NCI-H526 (cell line): ENCODE results near the gene CUX1.
"Not testable (repeated sequence)": the region's sequence is repeated elsewhere in the genome, so short reads cannot be mapped to it uniquely, and the experiment has no call there.

Experiments used
- DNase-seq, 2 experiments: peaks; one replicate each; lab custom pipeline; 2025; lab: John Stamatoyannopoulos, UW

CUX1 gene

DNA sequence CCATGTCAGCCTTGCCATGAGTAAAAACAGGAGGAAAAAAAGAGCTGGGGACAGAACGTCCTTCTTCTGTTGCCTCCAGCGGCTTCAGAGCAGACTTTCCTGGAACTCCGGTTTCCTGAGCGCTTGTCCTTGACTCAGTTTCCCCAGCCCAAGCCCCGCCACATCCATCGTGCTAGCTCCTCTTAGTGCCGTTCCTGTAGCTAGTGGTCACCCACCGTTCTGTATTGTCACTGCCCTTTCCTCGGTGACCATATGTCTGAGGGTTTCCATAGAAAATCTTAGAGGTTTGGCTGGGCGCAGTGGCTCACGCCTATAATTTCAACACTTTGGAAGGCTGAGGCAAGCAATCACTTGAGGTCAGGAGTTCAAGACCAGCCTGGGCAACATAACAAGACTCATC lies 100.1 kb downstream of the CUX1 start:
- no peak for DNase-seq

GRCh38 chr7:101918426-101918825 lies 101.0 kb downstream of the CUX1 start:
- DNase-seq: no peak

DNA sequence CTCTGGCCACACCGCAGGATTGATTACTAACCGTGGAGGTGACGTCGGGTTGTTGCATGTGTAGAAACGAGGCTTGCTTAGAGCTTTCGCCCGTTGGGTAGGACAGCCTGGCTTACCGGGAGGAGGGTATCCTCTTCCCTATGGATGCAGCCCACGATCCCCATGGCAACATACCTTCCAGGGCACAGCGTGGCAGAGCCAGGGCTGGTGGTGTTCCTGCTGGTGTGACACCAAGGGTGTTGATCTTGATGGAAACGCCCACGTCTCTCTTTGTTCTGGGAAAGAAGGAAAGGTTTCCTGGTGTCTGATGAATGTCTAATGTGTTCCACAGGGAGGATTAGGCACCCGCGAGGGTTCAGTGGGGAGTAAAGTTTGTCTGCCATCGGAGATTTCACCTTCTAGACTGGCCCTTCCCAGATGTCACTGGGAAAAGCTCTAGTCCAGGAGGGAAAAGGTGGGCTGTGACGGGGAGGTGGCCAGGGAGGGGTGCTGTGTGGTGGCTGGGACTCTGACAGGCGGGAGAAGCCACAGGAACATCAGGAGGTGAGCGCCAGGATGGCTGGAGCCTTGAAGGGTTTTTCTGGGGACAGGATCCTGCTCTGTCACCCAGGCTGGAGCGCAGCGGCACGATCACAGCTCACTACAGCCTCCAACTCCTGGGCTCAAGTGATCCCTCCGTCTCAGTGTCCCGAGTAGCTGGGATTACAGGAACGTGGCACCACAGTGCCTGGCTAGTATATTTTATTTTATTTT lies 102.1 kb downstream of the CUX1 start:
- no peak for DNase-seq

DNA sequence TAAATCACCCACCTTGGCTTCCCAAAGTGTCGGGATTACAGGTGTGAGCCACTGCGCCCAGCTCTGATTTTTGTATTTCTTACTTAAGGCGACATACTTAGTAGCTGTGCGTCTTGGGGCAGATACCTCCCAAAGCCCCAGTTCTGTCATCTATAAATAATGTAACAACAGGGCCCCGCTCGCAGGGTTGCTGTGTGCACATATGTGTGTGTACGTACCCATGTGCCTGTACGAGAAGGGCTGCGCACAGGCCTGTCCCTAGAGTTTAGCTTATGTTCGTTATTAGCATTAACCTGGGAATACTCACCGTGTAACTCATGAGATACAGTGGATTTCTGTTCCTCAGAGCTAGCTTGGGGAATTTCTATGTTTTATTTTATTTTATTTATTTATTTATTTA lies 103.6 kb downstream of the CUX1 start:
- DNase-seq: no peak

- not testable (repeated sequence) for DNase-seq
Observed at GRCh38 chr7:101921546-101922489, 104.4 kb downstream of the CUX1 start.

DNA sequence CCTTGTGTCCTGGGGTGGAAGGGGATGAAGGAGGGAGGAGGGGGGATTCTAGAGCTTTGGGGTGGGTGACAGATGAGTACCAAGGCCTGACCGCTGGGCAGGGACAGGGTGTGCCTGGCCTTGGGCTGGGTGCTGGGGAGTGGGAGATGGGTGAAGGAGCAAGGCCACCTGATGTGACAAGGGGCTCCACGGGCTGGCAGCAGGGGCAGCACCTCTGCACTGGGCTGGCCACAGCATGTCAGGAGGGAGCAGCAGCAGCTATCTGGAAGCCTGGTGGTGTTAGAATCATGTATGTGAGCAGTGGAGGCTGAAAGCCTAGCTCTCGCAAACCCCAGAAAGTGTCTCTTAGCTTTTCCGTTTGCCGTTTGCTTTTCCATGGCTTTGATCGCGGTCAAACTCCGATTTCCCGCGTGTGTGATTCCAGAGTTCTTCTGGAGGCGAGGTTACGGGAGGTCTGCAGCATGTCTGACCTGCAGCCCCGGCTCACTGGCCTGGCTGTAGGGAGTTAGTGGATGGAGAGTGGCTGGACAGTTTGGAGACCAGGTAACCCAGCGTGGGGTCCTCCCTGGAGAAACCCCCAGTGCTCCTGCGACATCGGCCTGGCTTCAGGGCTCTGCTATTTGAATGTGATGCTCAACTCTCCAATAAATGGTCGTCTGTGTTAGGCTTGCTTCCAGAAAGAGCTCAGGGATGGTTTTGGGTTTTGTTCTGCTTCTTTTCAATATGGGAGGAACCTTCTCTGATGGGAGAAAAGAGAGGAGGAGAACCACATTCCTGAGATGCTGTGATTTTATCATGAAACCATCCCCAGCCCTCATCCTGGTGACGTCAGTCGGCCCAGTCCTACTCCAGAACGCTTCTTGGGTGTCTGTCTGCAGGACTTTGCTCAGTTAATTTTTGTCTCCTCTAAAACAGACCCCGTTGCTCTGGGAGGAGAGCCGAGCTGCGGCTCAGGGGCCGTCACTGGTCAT lies 105.5 kb downstream of the CUX1 start:
- no peak for DNase-seq

GRCh38 chr7:101923602-101923985 lies 106.2 kb downstream of the CUX1 start:
- DNase-seq: no peak

GRCh38 chr7:101924171-101924570 lies 106.7 kb downstream of the CUX1 start:
- DNase-seq: no peak

- no peak for DNase-seq
Observed at GRCh38 chr7:101926265-101926664, 108.8 kb downstream of the CUX1 start.

GRCh38 chr7:101927389-101927788 lies 110.0 kb downstream of the CUX1 start:
- DNase-seq: no peak

- DNase-seq: no peak
Observed at GRCh38 chr7:101927802-101928201, 110.4 kb downstream of the CUX1 start.

DNA sequence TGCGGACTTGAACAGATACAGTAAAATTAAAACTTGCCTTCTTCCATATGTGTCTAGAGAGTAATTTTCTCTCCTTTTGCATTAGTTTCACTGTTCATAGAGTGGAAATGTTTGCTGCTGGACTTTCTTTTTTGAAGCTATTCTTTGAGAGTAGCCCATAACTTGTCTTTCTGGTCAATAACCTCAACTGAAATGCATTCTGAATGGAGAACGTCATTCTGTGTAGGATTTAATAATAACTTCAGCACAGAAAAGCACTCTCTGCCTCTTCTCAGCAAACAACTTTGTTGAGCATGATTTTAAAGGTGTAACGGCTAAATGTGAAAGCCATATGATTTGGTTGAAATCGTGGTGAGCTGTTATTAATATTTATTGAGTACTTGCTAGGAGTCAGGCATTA lies 111.8 kb downstream of the CUX1 start:
- DNase-seq: no peak

DNA sequence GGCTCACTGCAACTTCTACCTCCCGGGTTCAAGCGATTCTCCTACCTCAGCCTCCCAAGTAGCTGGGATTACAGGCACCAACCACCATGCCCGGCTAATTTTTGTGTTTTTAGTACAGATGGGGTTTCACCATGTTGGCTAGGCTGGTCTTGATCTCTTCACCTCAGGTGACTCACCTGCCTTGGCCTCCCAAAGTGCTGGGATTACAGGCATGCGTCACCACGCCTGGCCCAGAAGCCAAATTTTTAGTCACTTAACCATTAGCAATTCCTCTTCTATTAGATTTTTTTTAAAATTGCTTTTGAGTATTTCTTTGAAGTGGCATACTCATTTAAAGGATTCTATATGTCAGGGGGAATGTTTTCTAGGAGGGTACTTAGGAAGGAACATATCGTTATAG lies 112.5 kb downstream of the CUX1 start:
- DNase-seq: not testable (repeated sequence)

- DNase-seq: no peak
Observed at GRCh38 chr7:101932083-101932482, 114.7 kb downstream of the CUX1 start.

GRCh38 chr7:101933028-101933427 lies 115.6 kb downstream of the CUX1 start:
- no peak for DNase-seq

- no peak for DNase-seq
Observed at GRCh38 chr7:101933688-101934121, 116.3 kb downstream of the CUX1 start.

GRCh38 chr7:101934618-101935017 lies 117.2 kb downstream of the CUX1 start:
- no peak for DNase-seq

GRCh38 chr7:101935521-101936141 lies 118.2 kb downstream of the CUX1 start:
- no peak for DNase-seq

DNA sequence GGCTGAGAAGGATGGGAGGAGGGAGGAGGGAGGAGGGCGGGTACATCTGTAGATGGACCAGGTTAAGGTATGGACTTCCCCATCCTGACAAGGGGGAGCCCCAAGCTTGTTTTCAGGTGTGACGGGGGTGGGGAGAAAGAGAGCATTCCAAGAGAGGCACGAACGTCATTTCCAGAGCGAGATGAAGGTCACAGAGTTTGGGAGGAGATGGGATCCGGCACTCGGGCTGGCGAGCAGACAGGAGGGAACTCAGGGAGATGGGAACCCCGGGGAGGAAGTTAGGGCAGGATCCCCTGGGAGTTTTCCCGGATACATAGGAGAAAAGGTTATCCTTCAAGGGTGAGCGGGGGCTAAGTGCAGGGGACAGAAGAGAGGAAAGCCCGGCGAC lies 118.8 kb downstream of the CUX1 start:
- DNase-seq: no peak

- DNase-seq: no peak
Observed at GRCh38 chr7:101936611-101937231, 119.3 kb downstream of the CUX1 start.
